ENCODE data around the gene AP2S1. TPM values are rescaled to one million over a fixed set of nuclear protein-coding genes. Genes with fewer than 3 reads are reported as not detected.
"Not testable (repeated sequence)": the region's sequence is repeated elsewhere in the genome, so short reads cannot be mapped to it uniquely, and the experiment has no call there.

AP2S1 gene
- total and polyA plus RNA-seq, 3 experiments from 2014 or later = 74.3 to 121 (median 121) TPM

- no peak for DNase-seq
- Mint-ChIP-seq H3K9me3 (no peaks in the 10 kb centered on the region), H3K36me3 (peaks cover 0 to 21% (median 0%) of the 10 kb centered on the region in 3 donors), H3K4me1 (peaks cover 16 to 41% (median 33%) of the 10 kb centered on the region in 3 donors), H3K27ac (peak overlapping the region in 1 of 8 donors; percentile 54), H3K4me3 (no peak overlapping the region), H3K27me3 (peaks cover 0 to 2% of the 10 kb centered on the region in 2 donors)
- Histone ChIP-seq H3K27ac (ENCODE audit: low read depth, low read length) (no peak overlapping the region), H3K36me3 (ENCODE audit: insufficient read depth, low read length) (no peaks in the 10 kb centered on the region), H3K27me3 (ENCODE audit: insufficient read depth, low read length, poor library complexity, severe bottlenecking) (no peaks in the 10 kb centered on the region), H3K4me1 (ENCODE audit: insufficient read depth, low read length) (no peaks in the 10 kb centered on the region), H3K9me3 (ENCODE audit: low read length) (no peaks in the 10 kb centered on the region), H3K4me3 (ENCODE audit: low read length) (no peak overlapping the region)
- ChIA-PET CTCF (interaction anchor here (0.6 to 1.3 kb wide), 3 partner anchors 21 to 143 kb away, joined by 3 read pairs; no protein-coding TSS in a partner anchor), POLR2A (interaction anchor here (0.7 kb wide), 1 partner anchor 791 kb away, joined by 5 read pairs; no protein-coding TSS in a partner anchor)
These were observed 28.1 kb upstream of the AP2S1 start for GRCh38 chr19:46878613-46879375.

GRCh38 chr19:46875657-46876056, 25.0 kb upstream of the AP2S1 start:
- H3K27me3 Mint-ChIP-seq = no peaks in the 10 kb centered on the region
- no peaks in the 10 kb centered on the region for H3K9me3 Mint-ChIP-seq
- no peak for DNase-seq
- peaks cover 13 to 40% (median 26%) of the 10 kb centered on the region in 3 donors for H3K4me1 Mint-ChIP-seq
- peaks cover 0 to 20% (median 0%) of the 10 kb centered on the region in 3 donors for H3K36me3 Mint-ChIP-seq
- Histone ChIP-seq H3K27me3 (ENCODE audit: insufficient read depth, low read length, poor library complexity, severe bottlenecking) (no peaks in the 10 kb centered on the region), H3K4me1 (ENCODE audit: insufficient read depth, low read length) (no peaks in the 10 kb centered on the region), H3K4me3 (ENCODE audit: low read length) (no peak overlapping the region), H3K9me3 (ENCODE audit: low read length) (no peaks in the 10 kb centered on the region), H3K27ac (ENCODE audit: low read depth, low read length) (no peak overlapping the region), H3K36me3 (ENCODE audit: insufficient read depth, low read length) (no peaks in the 10 kb centered on the region)
- ChIA-PET CTCF (no interaction called here), POLR2A (no interaction called here)
- no peak overlapping the region for H3K4me3 Mint-ChIP-seq
- peak overlapping the region in 3 of 8 donors; percentile 46 to 58 (median 47) for H3K27ac Mint-ChIP-seq

GRCh38 chr19:46875234-46875633, 24.6 kb upstream of the AP2S1 start:
- Histone ChIP-seq H3K27me3 (ENCODE audit: insufficient read depth, low read length, poor library complexity, severe bottlenecking) (no peaks in the 10 kb centered on the region), H3K4me1 (ENCODE audit: insufficient read depth, low read length) (no peaks in the 10 kb centered on the region), H3K36me3 (ENCODE audit: insufficient read depth, low read length) (no peaks in the 10 kb centered on the region), H3K4me3 (ENCODE audit: low read length) (no peak overlapping the region), H3K27ac (ENCODE audit: low read depth, low read length) (no peak overlapping the region), H3K9me3 (ENCODE audit: low read length) (no peaks in the 10 kb centered on the region)
- no peak for DNase-seq
- Mint-ChIP-seq H3K4me3 (peak overlapping the region in 1 of 7 donors; percentile 40), H3K36me3 (peaks cover 0 to 19% (median 0%) of the 10 kb centered on the region in 3 donors), H3K27ac (no peak overlapping the region), H3K9me3 (no peaks in the 10 kb centered on the region), H3K27me3 (no peaks in the 10 kb centered on the region), H3K4me1 (peaks cover 11 to 41% (median 28%) of the 10 kb centered on the region in 3 donors)
- CTCF ChIA-PET = no interaction called here
- POLR2A ChIA-PET = no interaction called here

GRCh38 chr19:46872967-46873366, 22.3 kb upstream of the AP2S1 start:
- peaks cover 17 to 41% (median 34%) of the 10 kb centered on the region in 3 donors for H3K4me1 Mint-ChIP-seq
- H3K4me3 ChIP-seq (ENCODE audit: low read length) = no peak overlapping the region
- H3K27me3 Mint-ChIP-seq = no peaks in the 10 kb centered on the region
- no peak overlapping the region for H3K4me3 Mint-ChIP-seq
- peak overlapping the region in 2 of 8 donors; percentile 47 to 58 for H3K27ac Mint-ChIP-seq
- no peaks in the 10 kb centered on the region for H3K9me3 ChIP-seq (ENCODE audit: low read length)
- DNase-seq = no peak
- H3K27ac ChIP-seq (ENCODE audit: low read depth, low read length) = no peak overlapping the region
- peaks cover 5% of the 10 kb centered on the region for H3K4me1 ChIP-seq (ENCODE audit: insufficient read depth, low read length)
- H3K27me3 ChIP-seq (ENCODE audit: insufficient read depth, low read length, poor library complexity, severe bottlenecking) = no peaks in the 10 kb centered on the region
- ChIA-PET POLR2A (no interaction called here), CTCF (interaction anchor here (1.1 to 1.8 kb wide), 2 partner anchors 15 to 140 kb away, joined by 4 read pairs; no protein-coding TSS in a partner anchor)
- H3K9me3 Mint-ChIP-seq = no peaks in the 10 kb centered on the region
- no peaks in the 10 kb centered on the region for H3K36me3 ChIP-seq (ENCODE audit: insufficient read depth, low read length)
- H3K36me3 Mint-ChIP-seq = peaks cover 0 to 15% (median 0%) of the 10 kb centered on the region in 3 donors

GRCh38 chr19:46871173-46871572, 20.5 kb upstream of the AP2S1 start:
- H3K27ac Mint-ChIP-seq; H3K27me3 Mint-ChIP-seq; H3K4me3 Mint-ChIP-seq; H3K4me3 ChIP-seq (ENCODE audit: low read length); H3K9me3 ChIP-seq (ENCODE audit: low read length); H3K27me3 ChIP-seq (ENCODE audit: insufficient read depth, low read length, poor library complexity, severe bottlenecking); CTCF ChIA-PET; H3K36me3 ChIP-seq (ENCODE audit: insufficient read depth, low read length); H3K9me3 Mint-ChIP-seq; DNase-seq; POLR2A ChIA-PET; H3K27ac ChIP-seq (ENCODE audit: low read depth, low read length): not testable (repeated sequence)
- peaks cover 18 to 41% (median 34%) of the 10 kb centered on the region in 3 donors for H3K4me1 Mint-ChIP-seq
- H3K4me1 ChIP-seq (ENCODE audit: insufficient read depth, low read length) = peaks cover 16% of the 10 kb centered on the region
- peaks cover 0 to 17% (median 0%) of the 10 kb centered on the region in 3 donors for H3K36me3 Mint-ChIP-seq

GRCh38 chr19:46868025-46868802, 17.6 kb upstream of the AP2S1 start:
- DNase-seq = no peak
- Mint-ChIP-seq H3K4me3 (peak overlapping the region in 1 of 7 donors; percentile 3), H3K9me3 (no peaks in the 10 kb centered on the region), H3K4me1 (peaks cover 14 to 31% (median 24%) of the 10 kb centered on the region in 3 donors), H3K27me3 (no peaks in the 10 kb centered on the region), H3K36me3 (peaks cover 0 to 12% (median 0%) of the 10 kb centered on the region in 3 donors), H3K27ac (peak overlapping the region in 7 of 8 donors; percentile 20 to 83 (median 65))
- Histone ChIP-seq H3K4me3 (ENCODE audit: low read length) (no peak overlapping the region), H3K9me3 (ENCODE audit: low read length) (no peaks in the 10 kb centered on the region), H3K27ac (ENCODE audit: low read depth, low read length) (no peak overlapping the region), H3K36me3 (ENCODE audit: insufficient read depth, low read length) (no peaks in the 10 kb centered on the region), H3K4me1 (ENCODE audit: insufficient read depth, low read length) (peaks cover 29% of the 10 kb centered on the region), H3K27me3 (ENCODE audit: insufficient read depth, low read length, poor library complexity, severe bottlenecking) (no peaks in the 10 kb centered on the region)
- ChIA-PET CTCF (interaction anchor here (0.6 to 0.8 kb wide), 3 partner anchors 21 to 254 kb away, joined by 3 to 5 read pairs (median 4); no protein-coding TSS in a partner anchor), POLR2A (interaction anchor here (0.9 kb wide), 1 partner anchor 104 kb away, joined by 6 read pairs; no protein-coding TSS in a partner anchor)

- no peak for DNase-seq
- H3K9me3 ChIP-seq (ENCODE audit: low read length) = no peaks in the 10 kb centered on the region
- H3K4me1 ChIP-seq (ENCODE audit: insufficient read depth, low read length) = peaks cover 40% of the 10 kb centered on the region
- no peaks in the 10 kb centered on the region for H3K27me3 ChIP-seq (ENCODE audit: insufficient read depth, low read length, poor library complexity, severe bottlenecking)
- H3K4me3 Mint-ChIP-seq = peak overlapping the region in 4 of 7 donors; percentile 5 to 59 (median 13)
- no peak overlapping the region for H3K27ac ChIP-seq (ENCODE audit: low read depth, low read length)
- H3K27ac Mint-ChIP-seq = peak overlapping the region in 6 of 8 donors; percentile 58 to 83 (median 66)
- no peak overlapping the region for H3K4me3 ChIP-seq (ENCODE audit: low read length)
- peaks cover 0 to 8% (median 0%) of the 10 kb centered on the region in 3 donors for H3K36me3 Mint-ChIP-seq
- CTCF ChIA-PET = no interaction called here
- H3K27me3 Mint-ChIP-seq = no peaks in the 10 kb centered on the region
- H3K36me3 ChIP-seq (ENCODE audit: insufficient read depth, low read length) = no peaks in the 10 kb centered on the region
- POLR2A ChIA-PET = no interaction called here
- no peaks in the 10 kb centered on the region for H3K9me3 Mint-ChIP-seq
- H3K4me1 Mint-ChIP-seq = peaks cover 11 to 24% (median 21%) of the 10 kb centered on the region in 3 donors
These were observed 16.5 kb upstream of the AP2S1 start for GRCh38 chr19:46867170-46867569.

Data from CD8-positive, alpha-beta memory T cell (primary cell).